Right lobe of liver (tissue), 4 donors: Measurements from ENCODE around the gene ZFHX2.

ENCODE experiments used
- POLR2A ChIP-seq: fragments of 450-650 bp; IDR thresholded peaks from one replicate; pipeline ENCODE4 v1.6.1; 2017; ENCODE audit warnings: antibody characterized with exemption, mild to moderate bottlenecking
- TF ChIP-seq, protein P1 (sequence below), 4 donors: fragments of 200-600 bp in 3 of 4; fragments of 450-650 bp in 1 of 4; IDR thresholded peaks; one replicate each; pipeline versions ENCODE4 v1.5.1 to v1.8.0; 2016 to 2022; ENCODE audit warnings: antibody characterized with exemption in 4 of 4, mild to moderate bottlenecking in 2 of 4
- donor health status: DM: no; HTN: no; CAD: no.
- donor health status: DM: no; HTN: no; CAD: no.
- donor health status: DM: no; HTN: yes; CAD: no.

DNA sequence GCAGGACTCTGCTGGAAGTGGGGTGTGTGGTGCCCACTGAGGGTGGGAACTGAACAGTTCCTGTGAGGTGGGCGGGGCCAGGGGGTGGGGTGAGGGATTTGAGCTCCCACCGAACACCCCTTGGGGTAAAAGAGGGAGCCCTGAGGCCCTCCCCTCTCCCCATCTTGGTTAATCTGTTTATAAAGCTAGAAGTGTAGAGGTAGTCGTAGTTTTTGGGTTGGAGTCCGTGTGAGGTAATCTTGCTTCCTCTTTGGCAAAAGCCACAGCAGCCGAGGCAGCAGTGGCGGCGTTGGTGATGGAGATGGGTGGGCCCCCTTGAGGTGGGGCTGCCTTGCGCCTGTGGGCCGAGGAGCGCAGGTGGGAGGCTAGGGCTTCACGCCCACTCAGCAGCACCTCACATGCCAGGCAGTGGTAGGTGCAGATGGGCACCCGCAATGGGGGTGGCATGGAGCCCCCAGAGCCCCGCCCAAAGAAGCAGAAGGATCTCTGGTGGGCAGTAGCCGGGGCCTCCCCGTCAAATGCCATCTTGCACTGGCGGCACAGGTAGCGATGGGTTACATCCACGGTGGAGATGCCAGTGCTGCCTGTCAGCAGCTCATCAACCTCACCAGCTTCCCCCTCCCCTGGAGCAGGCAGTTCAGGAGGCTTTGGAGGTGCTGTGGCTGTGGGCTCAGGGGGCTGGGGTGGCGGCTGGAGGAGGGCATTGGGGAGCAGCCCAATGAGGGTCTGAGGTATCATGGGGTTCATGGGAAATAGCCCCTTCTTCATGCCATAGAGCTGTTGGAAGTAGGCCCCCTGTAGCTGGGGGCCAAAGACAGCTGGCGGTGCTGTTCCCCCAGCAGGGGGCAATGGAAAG is 29.6 kb downstream of the ZFHX2 start:
- TF ChIP-seq, protein P1, sequence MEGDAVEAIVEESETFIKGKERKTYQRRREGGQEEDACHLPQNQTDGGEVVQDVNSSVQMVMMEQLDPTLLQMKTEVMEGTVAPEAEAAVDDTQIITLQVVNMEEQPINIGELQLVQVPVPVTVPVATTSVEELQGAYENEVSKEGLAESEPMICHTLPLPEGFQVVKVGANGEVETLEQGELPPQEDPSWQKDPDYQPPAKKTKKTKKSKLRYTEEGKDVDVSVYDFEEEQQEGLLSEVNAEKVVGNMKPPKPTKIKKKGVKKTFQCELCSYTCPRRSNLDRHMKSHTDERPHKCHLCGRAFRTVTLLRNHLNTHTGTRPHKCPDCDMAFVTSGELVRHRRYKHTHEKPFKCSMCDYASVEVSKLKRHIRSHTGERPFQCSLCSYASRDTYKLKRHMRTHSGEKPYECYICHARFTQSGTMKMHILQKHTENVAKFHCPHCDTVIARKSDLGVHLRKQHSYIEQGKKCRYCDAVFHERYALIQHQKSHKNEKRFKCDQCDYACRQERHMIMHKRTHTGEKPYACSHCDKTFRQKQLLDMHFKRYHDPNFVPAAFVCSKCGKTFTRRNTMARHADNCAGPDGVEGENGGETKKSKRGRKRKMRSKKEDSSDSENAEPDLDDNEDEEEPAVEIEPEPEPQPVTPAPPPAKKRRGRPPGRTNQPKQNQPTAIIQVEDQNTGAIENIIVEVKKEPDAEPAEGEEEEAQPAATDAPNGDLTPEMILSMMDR (IDR thresholded peaks at IDR 0.05): no peak
- no peak for TF ChIP-seq POLR2A
